ENCODE measurements around the gene IRF4. TPM values are rescaled to one million over a fixed set of nuclear protein-coding genes. Genes with fewer than 3 reads are reported as not detected.
"Not testable (repeated sequence)": the region's sequence is repeated elsewhere in the genome, so short reads cannot be mapped to it uniquely, and the experiment has no call there.

The IRF4 gene
- total RNA-seq, 2 donors from 2014 or later = 0.26 TPM; not detected in 1

DNA sequence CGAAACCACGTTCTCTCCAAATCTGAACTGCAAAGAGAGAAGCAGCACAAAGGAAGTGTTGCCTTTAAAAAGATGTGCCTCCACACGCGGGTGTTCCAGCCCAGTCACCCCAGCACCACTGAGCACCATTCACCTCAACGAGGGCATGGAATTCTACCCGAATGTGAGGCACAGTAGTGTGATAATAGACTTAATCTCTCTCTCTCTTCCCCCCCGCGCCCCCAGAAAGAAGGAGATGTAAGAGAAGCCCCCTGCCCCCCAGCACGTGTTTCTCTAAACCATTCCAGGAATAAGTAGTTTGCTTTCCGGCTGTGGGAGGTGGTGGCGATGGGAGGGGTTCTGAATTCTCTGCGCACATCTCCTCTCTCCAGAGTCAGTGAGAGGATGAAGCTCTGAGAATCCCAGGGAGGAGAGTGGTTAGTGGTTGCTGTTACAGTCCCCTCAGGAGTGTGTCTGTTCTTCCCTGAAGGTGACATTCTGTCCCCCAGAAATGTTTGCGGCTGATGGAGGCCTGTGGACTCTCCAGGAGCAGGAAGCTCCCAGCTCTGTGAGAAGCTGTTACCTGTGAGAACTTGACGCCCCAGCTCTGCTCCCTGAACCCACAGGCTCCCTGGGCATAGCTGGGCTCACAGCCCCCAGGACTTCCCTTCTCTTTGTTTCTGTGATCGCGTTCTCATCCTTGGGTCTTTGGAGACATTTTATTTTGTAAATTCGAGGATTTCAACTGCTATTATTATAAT, 23.5 kb upstream of the IRF4 start:
- TF ChIP-seq POLR2A (IDR thresholded peaks at IDR 0.05) = no peak
- TF ChIP-seq, protein P1, sequence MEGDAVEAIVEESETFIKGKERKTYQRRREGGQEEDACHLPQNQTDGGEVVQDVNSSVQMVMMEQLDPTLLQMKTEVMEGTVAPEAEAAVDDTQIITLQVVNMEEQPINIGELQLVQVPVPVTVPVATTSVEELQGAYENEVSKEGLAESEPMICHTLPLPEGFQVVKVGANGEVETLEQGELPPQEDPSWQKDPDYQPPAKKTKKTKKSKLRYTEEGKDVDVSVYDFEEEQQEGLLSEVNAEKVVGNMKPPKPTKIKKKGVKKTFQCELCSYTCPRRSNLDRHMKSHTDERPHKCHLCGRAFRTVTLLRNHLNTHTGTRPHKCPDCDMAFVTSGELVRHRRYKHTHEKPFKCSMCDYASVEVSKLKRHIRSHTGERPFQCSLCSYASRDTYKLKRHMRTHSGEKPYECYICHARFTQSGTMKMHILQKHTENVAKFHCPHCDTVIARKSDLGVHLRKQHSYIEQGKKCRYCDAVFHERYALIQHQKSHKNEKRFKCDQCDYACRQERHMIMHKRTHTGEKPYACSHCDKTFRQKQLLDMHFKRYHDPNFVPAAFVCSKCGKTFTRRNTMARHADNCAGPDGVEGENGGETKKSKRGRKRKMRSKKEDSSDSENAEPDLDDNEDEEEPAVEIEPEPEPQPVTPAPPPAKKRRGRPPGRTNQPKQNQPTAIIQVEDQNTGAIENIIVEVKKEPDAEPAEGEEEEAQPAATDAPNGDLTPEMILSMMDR (IDR thresholded peaks at IDR 0.05) = no peak
- intact Hi-C loops (cut with DNase I) = no loop called here
- Histone ChIP-seq H3K36me3 (replicated peaks in 1 of 2; ENCODE audit: insufficient read depth in 1 of 2, low read depth in 2 of 2) (no peaks in the 10 kb centered on the region), H3K27me3 (peaks cover 0 to 6% of the 10 kb centered on the region in 2 donors), H3K4me3 (no peak overlapping the region), H3K9me3 (peaks cover 0 to 7% (median 0%) of the 10 kb centered on the region in 3 donors), H3K4me1 (no peaks in the 10 kb centered on the region), H3K27ac (no peak overlapping the region)
- WGBS, 2 donors = 57 to 58% methylated on average over 17 of the region's 17 CpGs
- ATAC-seq (no peak), DNase-seq (no peak)

DNA sequence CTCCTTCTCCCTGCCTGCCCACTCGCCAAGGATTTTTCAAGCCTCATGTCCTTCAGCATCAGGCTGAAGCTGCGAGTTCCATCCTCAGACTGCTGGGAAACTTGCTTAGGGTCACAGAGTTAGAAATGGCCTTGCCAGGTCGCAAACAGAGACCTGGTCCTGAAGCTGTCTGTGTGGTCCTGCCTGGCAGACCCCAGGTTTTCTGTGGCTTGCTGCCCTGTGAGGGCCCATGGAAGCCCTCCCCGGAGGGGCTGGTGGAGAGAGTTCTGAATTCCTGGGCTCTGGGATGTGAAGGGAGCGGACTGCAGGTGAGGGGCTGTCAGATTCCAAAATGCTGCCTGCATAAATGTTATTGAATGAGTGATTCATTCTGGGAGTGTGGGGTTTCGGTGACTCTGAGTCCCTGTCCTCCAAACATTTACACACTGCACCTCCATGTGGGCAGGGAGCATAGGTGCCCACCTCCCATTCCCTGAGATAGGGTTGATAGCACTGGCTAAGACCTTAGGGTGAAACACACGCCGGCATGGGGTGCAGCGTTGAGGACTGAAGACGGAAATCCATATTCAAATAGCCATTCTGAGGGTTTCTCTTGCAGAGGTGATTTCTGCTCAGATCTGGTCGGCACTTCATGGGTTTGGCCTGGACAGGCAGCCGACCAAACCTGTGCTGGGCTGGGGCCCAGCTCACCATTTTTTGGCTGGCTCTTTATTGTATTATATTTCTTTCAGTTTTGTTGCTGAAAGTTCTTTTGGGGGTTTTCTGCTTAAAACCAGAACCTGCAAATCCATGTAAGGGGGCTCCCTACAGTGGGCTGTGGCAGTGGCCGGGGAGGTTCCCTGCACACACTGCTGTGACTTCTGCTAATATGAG, 21.8 kb upstream of the IRF4 start:
- 63 to 67% methylated on average over 13 of the region's 13 CpGs for WGBS, 2 donors
- no peak for ATAC-seq

DNA sequence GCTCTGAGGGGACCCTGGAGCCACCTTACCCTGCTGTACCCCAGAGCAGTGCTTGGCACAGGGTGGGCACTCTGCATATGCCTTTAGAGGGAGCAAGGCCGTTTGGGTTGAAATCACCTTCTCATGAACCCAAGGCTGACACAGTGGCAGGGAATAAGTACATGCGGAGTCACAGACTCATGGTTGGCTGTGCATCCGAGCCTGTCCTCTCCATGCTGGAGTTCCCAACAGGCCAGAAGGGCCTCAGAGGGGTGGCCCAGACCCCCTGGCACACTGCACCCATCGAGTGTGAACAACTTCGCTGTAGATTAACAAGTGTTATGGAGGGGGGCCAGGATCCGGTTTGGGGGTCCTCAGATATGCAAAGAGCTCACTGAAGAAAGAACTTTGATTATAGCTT, 21.0 kb upstream of the IRF4 start:
- Histone ChIP-seq H3K27ac (no peak overlapping the region), H3K4me3 (no peak overlapping the region), H3K36me3 (replicated peaks in 1 of 2; ENCODE audit: insufficient read depth in 1 of 2, low read depth in 2 of 2) (no peaks in the 10 kb centered on the region), H3K27me3 (peaks cover 0 to 16% of the 10 kb centered on the region in 2 donors), H3K9me3 (no peaks in the 10 kb centered on the region), H3K4me1 (no peaks in the 10 kb centered on the region)
- DNase-seq (no peak), ATAC-seq (no peak)
- WGBS, 2 donors = 51 to 59% methylated on average over 6 of the region's 6 CpGs
- TF ChIP-seq POLR2A (IDR thresholded peaks at IDR 0.05) = no peak
- TF ChIP-seq, protein P1 (IDR thresholded peaks at IDR 0.05) = no peak
- intact Hi-C loops (cut with DNase I) = no loop called here

More for the DNA sequence above, 21.8 kb upstream of the IRF4 start:
- H3K9me3 ChIP-seq = no peaks in the 10 kb centered on the region
- TF ChIP-seq POLR2A (IDR thresholded peaks at IDR 0.05) = no peak
- TF ChIP-seq, protein P1 (IDR thresholded peaks at IDR 0.05) = no peak
- intact Hi-C loops (cut with DNase I) = no loop called here
- H3K4me1 ChIP-seq = no peaks in the 10 kb centered on the region
- no peak overlapping the region for H3K4me3 ChIP-seq
- no peak overlapping the region for H3K27ac ChIP-seq
- H3K36me3 ChIP-seq (replicated peaks in 1 of 2; ENCODE audit: insufficient read depth in 1 of 2, low read depth in 2 of 2) = no peaks in the 10 kb centered on the region
- no peak for DNase-seq
- peaks cover 0 to 16% of the 10 kb centered on the region in 2 donors for H3K27me3 ChIP-seq

DNA sequence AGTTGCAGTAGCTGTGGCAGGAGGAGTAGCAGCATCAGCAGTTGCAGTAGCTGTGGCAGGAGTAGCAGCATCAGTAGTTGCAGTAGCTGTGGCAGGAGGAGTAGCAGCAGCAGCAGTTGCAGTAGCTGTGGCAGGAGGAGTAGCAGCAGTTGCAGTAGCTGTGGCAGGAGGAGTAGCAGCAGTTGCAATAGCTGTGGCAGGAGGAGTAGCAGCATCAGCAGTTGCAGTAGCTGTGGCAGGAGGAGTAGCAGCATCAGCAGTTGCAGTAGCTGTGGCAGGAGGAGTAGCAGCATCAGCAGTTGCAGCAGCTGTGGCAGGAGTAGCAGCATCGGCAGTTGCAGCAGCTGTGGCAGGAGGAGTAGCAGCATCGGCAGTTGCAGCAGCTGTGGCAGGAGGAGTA, 19.7 kb upstream of the IRF4 start:
- not testable (repeated sequence) for DNase-seq

DNA sequence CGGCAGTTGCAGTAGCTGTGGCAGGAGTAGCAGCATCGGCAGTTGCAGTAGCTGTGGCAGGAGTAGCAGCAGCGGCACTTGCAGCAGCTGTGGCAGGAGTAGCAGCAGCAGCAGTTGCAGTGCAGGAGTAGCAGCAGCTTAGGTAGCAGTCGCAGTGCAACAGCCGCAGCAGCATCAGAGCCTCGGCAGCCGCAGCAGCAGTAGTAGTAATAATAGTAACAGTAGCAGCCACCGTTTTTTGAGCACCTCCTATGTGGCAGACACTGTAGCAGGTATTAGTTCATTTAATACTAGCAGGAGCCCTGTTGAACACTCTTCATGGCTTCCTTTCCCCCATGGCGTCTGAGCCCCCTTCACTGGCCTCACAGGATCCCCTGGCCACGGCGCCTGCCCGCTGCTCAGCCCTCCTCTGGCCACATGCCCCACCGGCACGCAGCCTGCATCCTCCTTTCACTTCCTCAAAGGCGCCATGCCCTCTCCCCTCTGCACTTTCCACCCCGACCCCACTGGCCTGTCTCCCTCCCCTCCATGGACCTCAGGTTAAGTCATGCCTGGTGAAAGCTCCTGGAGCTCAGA, 19.1 kb upstream of the IRF4 start:
- peaks cover 0 to 16% of the 10 kb centered on the region in 2 donors for H3K27me3 ChIP-seq
- intact Hi-C loops (cut with DNase I) = no loop called here
- ATAC-seq = no peak

More for the DNA sequence above, 19.7 kb upstream of the IRF4 start:
- H3K27me3 ChIP-seq = peaks cover 0 to 16% of the 10 kb centered on the region in 2 donors
- WGBS, 2 donors = 69 to 76% methylated on average over 2 of the region's 2 CpGs
- H3K27ac ChIP-seq; ATAC-seq; intact Hi-C loops (cut with DNase I); H3K4me3 ChIP-seq; H3K36me3 ChIP-seq (replicated peaks in 1 of 2; ENCODE audit: insufficient read depth in 1 of 2, low read depth in 2 of 2); H3K9me3 ChIP-seq; H3K4me1 ChIP-seq: not testable (repeated sequence)

More for the DNA sequence above, 19.1 kb upstream of the IRF4 start:
- H3K27ac ChIP-seq = no peak overlapping the region
- TF ChIP-seq POLR2A (IDR thresholded peaks at IDR 0.05) = no peak
- TF ChIP-seq, protein P1 (IDR thresholded peaks at IDR 0.05) = no peak
- no peaks in the 10 kb centered on the region for H3K36me3 ChIP-seq (replicated peaks in 1 of 2; ENCODE audit: insufficient read depth in 1 of 2, low read depth in 2 of 2)
- WGBS, 2 donors = 56 to 62% methylated on average over 16 of the region's 16 CpGs
- DNase-seq = no peak
- H3K9me3 ChIP-seq = no peaks in the 10 kb centered on the region
- H3K4me1 ChIP-seq = no peaks in the 10 kb centered on the region
- H3K4me3 ChIP-seq = no peak overlapping the region

Data from body of pancreas (tissue), 4 donors.